Measurements from ENCODE around the gene PSME1.

The PSME1 gene

DNA sequence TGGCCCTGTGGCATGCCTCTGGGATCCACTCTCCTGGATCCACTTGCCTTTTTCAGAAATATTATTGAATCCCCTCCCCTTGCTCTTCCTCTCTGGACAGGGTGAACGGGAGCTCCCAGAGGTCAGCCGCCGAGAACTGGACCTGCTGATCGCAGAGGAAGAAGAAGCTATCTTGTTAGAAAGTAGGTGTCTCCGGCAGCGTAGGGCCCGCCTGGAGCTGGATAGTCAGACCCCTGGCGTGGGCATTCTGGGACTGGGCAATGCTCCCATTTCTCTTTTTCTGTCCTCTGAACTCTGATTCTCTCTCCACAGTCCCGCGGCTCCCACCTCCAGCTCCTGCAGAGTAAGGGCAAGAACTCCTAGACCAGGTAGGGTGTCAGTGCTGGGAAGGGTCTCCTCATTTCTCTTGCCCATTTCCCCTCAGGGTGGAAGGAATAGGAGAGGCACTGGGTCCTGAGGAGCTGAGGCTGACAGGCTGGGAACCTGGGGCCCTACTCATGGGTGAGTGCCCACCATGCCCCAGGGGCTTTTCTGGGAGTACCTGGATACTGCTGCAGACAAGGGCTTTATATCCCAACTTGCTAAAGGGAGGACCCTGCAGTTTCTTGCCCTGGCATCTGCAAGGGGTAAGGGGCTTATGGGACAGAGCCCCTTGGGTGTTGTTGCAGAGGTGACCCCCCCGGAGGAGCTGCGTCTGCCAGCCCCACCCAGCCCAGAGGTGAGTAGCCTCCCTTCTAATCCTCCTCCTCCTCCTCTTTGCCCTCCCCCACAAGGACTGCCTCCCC, 41.2 kb downstream of the PSME1 start:
- DNase-seq: no peak

DNA sequence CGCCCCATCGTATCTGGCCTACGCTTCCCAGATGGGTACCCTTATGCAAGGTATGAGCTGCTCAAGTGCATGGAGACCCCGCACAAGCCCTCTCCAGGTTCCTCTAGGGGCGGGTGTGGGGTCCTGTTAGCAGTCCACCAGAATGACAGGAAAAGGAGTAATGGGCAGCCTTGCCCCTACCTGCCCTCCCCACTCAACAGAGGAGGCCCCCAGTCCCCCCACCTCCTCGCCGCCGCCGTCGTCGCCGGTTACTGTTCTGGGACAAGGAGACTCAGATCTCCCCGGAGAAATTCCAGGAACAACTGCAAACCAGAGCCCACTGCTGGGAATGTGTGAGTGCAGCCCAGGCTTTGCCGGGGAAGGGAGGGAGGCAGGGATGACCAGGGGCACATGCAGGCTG, 41.9 kb downstream of the PSME1 start:
- DNase-seq: no peak

DNA sequence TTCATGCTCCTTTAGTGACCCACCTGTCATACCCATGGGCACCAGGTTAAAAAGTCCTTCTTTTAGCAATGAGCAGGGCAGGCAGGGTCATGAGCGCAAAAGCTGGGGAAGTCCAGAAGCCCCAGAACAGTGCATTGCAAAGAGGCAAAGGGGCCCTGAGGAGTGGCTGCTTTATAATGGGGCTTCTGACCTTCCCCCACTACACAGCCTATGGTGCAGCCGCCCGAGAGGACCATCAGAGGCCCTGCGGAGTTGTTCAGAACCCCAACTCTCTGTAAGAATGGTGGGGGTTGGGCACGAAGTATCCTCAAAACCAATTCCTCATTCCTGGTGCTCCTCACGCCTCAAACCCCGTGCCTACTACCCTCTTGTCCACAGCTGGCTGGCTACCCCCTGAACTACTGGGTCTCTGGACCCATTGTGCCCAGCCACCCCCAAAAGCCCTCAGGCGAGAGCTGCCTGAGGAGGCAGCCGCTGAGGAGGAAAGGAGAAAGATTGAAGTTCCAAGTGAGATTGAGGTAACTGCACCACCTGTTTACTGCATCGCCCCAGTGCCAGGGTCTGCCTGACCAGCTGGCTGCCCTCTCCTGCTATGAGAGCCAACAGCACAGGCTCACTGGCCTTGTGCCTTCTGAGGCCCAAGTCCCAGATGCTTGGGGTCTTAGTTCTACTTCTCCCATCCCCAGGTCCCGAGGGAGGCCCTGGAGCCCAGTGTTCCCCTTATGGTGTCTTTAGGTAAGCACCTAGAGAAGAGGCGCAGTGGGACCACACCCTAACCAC, 42.6 kb downstream of the PSME1 start:
- DNase-seq: no peak

DNA sequence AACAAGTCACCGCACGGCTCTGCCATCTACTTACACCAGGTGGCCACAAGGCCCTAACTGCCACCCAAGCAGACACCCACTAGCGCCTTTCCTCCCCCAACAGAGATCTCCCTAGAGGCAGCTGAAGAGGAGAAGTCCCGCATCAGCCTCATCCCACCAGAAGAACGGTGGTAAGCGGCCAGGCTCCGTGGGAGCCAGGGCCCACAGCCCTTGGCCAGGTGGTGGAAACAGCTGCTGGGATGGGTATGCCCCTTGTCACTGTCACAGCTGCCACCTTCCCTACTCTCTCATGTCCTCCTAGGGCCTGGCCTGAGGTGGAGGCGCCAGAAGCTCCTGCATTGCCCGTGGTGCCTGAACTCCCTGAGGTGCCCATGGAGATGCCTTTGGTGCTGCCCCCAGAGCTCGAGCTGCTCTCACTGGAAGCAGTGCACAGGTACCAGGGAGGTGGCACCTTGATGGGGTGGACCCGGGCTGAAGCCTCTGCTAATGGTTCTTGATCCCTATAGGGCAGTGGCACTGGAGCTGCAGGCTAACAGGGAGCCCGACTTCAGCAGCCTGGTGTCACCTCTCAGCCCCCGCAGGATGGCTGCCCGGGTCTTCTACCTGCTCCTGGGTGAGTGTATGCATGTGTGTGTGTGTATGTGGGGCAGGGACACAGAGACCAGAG, 43.4 kb downstream of the PSME1 start:
- no peak for DNase-seq

DNA sequence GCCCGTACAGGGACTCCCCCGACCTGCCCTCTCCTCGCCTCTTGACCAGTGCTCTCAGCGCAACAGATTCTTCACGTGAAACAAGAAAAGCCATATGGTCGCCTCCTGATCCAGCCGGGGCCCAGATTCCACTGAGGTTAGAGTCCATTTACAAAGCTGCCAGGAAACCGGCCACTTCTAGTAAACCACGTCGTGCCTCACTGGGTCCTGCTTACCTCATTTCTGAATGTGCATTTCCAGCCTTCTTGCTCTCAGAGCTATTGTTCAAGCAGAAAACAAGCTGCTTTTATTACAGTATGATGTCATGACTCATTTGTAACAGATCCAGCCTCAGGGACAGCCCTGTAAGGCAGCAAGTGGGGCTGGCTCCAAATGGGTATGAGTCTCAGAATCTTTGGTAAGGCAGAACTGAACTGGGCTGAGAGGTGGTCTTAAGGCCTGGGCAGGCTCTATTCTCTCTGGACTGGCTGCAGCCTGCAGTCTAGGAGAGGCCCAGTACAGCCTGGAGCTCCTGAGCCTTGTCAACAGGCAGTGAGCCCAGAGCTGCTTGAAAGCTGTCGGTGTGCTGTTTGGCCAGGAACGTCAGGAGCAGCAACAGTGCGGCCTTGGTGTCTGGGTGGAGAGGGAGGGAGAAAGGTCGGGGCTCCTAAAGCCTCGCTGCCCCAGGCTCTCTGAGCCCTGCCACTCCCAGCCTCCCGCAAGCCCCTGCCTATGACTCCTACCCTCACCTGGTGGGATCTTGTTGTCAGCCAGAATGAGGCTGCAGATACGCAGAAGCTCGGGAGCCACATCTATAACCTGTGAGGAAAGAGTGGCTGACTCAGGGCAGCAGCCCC, 44.2 kb downstream of the PSME1 start:
- peak in 1 of 2 experiments; percentile 16 for DNase-seq

DNA sequence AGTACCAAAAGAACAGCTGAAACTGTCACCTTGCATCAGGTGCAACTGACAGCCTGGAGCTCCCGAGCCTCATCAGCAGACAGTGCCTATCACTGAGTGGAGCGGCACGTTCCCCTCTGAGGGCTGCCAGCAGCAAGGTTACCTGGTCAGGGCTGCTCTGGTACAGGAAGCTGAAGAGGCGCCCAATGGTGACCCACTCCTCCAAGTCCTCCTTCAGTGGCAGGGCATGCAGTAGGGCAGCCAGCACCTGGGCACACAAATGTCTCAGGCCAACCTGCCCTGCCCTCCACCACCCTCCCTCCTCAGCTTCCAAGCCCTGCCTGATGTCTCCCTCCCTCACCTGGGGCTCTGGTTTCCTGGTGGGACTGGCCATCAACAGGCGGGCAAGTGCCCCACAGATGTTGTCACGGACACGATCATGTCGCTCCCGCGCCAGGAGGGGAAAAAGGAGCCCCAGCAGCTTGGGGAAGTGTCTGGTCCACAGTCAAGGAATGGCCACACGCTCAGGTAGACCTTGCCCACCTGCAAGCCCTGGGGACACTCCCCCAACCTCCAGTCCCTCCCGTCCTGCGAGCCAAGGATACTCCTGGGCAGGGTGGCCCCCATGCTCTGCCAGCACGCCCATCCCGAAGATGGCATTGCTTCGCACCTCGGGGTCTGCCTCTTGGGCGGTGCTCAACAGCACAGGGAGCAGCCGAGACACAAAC, 45.5 kb downstream of the PSME1 start:
- no peak for DNase-seq

DNA sequence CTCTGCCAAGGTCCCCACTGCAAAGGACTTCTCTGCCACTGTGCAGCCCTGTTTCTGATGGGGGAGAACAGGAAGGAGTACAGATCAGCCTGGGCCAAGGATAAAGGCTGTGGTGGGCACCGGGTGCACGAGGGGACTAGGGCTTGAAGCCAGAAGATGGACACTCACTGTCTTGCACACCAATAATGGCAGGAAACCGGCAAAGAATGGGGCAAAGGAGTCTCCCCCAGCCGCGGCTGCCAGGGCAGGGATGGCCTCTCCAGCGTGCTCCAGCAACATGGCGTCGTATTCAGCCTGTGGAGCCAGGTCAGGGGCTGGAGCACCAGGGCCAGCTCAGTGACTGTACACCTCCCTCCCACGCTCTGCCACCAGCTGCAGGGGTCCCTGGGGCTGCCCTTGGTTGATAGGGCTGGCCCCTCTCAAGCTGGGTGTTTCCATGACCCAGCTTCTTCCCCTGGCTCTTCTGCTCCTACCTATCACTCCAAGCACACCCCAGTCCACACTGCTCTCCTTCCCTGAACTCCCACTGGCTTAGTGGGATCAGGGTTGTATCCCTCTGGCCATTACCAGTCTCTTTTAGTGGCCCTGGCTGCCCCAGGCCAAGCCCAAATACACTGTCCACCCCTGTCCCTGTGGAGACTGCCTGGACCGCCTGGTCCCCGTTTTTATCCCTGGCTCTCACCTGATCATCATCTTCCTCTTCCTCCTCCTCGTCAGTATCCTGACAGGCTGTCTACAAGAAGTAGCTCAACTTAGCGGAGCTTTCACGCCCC, 46.3 kb downstream of the PSME1 start:
- no peak for DNase-seq

DNA sequence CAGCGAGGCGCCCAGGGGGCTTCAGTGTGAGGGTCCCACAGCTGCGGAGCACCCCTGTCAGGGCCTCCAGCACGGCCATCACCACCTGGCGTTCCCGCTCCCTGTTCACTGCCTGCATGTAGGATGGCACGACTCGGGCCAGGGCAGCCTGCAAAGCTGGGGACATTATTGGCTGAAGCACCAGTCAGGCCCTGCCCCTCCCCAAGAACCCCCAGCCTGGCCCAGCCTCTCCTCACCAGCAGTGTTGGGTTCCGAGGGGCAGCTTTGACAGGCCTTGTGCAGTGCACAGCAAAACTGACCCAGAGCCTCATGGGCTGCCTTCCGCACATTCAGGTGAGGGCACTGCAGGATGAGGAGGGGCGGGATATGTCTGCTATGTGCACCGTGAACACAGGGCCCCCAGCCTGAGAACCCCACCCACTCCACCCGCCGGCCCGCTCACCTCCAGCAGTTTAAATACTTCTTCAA, 47.1 kb downstream of the PSME1 start:
- no peak for DNase-seq

DNA sequence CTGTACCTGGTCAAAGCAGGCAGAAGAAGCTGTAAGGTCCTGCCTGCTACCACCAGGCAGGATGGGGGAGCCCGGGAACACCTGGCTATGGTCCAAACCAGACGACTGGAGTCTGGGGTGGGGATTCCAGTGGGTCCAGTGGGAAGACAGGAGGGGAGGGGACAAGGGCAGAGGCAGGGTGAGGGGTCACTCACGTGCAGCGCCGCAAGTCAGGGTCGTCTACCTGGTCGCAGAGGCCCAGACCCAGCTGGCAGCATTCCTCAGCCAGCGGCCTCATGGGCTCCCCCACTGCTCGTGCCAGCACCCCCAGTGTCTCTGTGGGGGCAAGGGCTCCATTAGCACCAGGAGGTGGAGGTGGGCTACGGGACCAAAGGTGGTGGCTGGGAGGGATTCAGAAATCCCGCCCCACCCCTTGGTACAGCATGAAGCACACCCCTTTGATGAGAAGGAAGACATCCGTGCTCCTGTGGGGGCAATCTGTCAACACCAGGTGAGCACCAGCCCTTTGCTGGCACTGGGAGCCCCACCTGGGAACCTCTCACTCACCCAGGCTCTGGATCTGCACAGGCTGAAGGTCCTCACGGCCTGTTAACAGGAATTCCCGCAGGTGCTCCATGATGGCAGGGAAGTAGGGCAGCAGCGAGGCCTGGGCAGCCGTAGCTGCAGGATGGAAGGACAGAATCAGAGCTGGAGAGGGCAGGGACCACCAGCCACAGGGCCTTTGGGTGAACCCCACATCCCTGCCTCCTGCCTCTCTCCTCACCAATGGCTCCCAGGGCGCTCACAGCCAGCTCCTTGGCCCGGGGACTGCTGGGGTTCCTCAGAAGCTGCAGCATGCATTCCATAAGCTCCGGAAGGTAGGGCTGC, 48.3 kb downstream of the PSME1 start:
- DNase-seq: no peak

DNA sequence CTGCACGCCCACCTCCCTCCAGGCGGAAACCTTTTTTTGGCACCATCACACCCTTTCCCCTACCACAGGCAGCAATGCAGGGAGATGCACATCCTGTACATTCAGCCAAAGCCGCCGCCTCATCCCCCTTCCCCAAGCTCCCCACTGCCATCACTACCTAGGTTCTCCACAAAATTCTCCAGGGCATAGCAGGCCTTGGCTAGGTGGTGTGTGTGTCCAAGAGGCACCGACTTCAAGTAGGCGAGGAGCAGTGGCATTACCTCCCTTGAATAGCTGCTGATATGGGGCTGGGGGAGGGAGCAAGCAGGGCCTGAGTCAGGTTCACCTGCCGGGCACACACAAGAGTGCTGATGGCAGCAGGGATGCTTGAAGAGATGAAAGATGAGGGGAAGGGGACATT, 49.0 kb downstream of the PSME1 start:
- DNase-seq: no peak

DNA sequence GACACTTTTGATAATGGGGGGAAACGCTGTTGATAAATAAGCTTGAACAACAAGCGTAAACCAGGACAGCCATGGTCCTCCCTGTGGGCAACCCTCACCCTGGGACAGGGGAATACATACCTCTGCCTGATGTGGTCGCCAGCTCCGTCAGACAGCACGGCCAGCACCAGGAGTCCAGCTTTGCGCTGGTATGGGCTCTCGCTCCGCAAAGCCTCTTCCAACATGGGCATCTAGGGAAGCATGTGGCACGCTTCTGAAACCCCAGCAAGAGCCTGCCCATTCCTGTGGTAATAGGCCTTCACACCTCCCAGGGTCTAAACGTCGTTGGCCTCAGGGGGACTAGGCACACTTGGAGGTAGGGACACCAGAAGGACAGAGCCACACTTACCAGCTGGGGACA, 49.7 kb downstream of the PSME1 start:
- no peak for DNase-seq

DNA sequence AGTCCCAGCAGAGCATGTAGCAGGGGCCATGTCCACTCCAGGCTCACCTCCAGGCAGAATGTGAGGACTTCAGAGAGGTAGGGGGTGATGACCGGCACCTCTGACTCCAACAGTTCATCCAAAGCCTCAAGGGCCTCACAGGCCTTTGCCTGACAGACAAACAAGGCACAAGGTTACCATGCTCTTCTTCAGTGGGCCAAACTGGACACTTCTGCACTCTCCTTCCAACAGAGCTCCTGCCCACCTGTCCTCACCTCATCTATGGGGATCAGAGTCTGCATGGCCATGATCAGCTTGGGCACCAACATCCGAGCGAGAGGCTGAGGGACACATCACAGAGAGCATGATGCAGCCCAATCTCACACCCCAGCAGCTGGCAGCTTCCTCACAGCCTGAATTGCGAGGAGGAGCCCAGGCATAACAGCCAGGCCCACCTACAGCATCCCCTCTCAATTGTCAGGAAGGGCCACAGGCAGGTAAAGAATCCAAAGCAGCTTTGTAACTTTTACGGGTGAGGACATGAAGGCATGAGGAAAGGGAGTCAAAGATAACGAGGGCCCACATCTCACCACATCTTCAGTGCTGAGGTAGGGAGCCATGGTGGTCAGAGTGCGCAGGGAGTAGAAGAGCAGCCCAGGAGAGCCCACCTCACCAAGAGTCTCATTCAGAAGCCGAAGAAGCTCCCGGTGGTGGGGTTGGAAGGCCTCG, 51.0 kb downstream of the PSME1 start:
- no peak for DNase-seq

DNA sequence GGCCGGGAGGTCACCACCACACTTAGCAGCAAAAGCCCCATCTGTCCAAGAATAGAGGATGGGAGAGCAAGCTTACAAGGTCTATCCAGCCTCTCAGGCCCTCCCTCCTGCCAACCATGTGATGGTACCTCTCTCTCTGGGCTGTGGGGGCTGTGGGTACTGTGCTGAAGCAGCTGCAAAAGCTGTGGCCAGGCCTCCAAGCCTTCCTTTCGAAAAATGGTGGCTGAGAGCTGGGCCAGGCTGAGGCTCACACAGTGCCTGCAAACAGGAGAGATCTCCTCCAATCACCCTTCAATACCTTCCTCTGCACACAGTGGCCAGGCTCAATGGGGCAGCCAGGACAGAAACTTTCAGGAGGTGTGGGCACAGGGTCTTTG, 51.5 kb downstream of the PSME1 start:
- DNase-seq: no peak
